DOHH2 (cell line): ENCODE measurements around the gene SYNRG.

Experiments
- EZH2phosphoT487 ChIP-seq: fragments of 200-600 bp; sonication (generic); IDR thresholded peaks from 2 replicates; pipeline ENCODE4 v1.6.1; 2017; ENCODE audit warnings: borderline replicate concordance, mild to moderate bottlenecking, antibody characterized with exemption, low read length, moderate library complexity, mixed read lengths
- TF ChIP-seq, protein P1 (sequence below): fragments of 200-600 bp; sonication (generic); IDR thresholded peaks from one replicate; pipeline ENCODE4 v1.5.1; 2014; ENCODE audit warnings: antibody characterized with exemption, mild to moderate bottlenecking, low read depth, low read length; ENCODE audit not compliant: poor library complexity, severe bottlenecking

- TF ChIP-seq, protein P1, sequence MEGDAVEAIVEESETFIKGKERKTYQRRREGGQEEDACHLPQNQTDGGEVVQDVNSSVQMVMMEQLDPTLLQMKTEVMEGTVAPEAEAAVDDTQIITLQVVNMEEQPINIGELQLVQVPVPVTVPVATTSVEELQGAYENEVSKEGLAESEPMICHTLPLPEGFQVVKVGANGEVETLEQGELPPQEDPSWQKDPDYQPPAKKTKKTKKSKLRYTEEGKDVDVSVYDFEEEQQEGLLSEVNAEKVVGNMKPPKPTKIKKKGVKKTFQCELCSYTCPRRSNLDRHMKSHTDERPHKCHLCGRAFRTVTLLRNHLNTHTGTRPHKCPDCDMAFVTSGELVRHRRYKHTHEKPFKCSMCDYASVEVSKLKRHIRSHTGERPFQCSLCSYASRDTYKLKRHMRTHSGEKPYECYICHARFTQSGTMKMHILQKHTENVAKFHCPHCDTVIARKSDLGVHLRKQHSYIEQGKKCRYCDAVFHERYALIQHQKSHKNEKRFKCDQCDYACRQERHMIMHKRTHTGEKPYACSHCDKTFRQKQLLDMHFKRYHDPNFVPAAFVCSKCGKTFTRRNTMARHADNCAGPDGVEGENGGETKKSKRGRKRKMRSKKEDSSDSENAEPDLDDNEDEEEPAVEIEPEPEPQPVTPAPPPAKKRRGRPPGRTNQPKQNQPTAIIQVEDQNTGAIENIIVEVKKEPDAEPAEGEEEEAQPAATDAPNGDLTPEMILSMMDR: no peak
- TF ChIP-seq EZH2phosphoT487: no peak
Measured at GRCh38 chr17:37516127-37516571, 93.1 kb downstream of the SYNRG start.
